ENCODE data around the gene PHKB. TPM values are rescaled to one million over a fixed set of nuclear protein-coding genes. Genes with fewer than 3 reads are reported as not detected.
"Not testable (repeated sequence)": the region's sequence is repeated elsewhere in the genome, so short reads cannot be mapped to it uniquely, and the experiment has no call there.

Gene PHKB
- polyA plus RNA-seq, 4 donors = 66.9 to 91.6 (median 79.5) TPM

DNA sequence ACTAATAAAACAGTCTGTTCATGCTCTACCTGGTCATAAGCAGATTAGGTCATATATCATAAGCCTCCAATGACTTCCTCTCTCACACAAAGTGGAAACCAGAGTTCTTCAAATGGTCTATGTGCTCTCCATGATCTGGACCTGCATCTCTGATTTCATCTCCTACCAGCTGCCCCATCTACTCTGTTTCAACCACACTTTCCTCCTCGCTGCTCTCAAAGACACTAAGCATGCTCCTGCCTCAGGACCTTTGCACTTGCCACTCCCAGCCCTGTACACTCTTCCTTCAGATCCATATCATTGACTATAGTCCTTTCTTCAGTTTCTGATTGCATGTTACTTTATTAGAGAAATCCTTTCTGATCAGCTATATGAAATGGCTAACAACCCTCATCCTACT, 196.8 kb downstream of the PHKB start:
- no peak for DNase-seq (ENCODE audit: low read depth in 4 of 4, low spot score in 3 of 4)

GRCh38 chr16:47660540-47660939, 199.4 kb downstream of the PHKB start:
- DNase-seq (ENCODE audit: low read depth in 4 of 4, low spot score in 3 of 4) = no peak

DNA sequence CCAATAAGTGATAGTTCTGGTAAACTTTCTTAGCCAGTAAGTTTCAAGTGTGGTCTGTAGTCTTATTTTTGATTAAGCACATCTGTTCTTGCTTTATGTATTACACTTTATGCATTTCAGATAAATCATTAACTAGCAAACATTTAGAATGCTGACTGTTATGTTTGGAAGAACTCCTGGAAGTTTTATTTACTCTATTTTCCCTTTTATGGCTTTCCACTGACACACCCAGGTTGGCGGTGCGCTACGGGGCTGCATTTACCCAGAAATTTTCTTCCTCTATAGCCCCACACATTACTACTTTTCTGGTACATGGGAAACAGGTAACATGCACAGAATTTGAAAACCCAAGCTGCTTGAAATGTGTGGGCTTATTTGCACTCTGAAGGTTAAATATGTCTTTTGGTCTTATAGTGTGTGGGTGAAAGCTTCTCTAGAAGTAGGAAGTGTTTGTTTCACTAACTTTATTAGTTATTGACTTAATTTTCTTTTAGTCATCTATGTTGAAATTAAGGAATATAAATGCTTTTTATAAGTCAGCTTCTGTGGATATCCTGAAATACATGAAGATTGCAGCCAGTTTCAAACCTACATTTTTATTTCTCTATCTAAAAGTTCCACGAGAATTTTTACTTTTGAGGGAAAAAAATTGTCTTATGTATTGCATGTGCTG, 203.7 kb downstream of the PHKB start:
- DNase-seq (ENCODE audit: low read depth in 4 of 4, low spot score in 3 of 4) = no peak

GRCh38 chr16:47666434-47666833, 205.3 kb downstream of the PHKB start:
- DNase-seq (ENCODE audit: low read depth in 4 of 4, low spot score in 3 of 4) = no peak

- no peak for DNase-seq (ENCODE audit: low read depth in 4 of 4, low spot score in 3 of 4)
Observed at GRCh38 chr16:47667956-47668355, 206.8 kb downstream of the PHKB start.

DNA sequence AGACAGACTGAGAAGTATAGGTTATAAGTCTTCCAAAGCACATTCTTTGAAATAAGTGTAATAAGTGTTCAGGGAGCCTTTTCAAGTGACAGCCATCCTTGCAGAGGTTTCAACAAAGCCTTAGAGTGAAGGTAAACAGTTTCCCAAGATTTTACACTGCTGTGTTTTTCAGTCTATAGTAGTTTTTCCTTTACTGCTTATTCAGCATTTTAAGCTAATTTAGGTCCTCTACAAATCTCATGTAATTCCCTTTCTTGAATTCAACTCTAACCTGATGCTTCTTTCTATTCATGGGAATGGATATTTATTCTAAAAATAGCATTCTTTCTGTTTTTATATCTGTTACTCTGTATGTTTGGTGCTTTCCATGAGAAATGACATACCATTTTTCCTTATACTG, 211.3 kb downstream of the PHKB start:
- DNase-seq (ENCODE audit: low read depth in 4 of 4, low spot score in 3 of 4) = no peak

DNA sequence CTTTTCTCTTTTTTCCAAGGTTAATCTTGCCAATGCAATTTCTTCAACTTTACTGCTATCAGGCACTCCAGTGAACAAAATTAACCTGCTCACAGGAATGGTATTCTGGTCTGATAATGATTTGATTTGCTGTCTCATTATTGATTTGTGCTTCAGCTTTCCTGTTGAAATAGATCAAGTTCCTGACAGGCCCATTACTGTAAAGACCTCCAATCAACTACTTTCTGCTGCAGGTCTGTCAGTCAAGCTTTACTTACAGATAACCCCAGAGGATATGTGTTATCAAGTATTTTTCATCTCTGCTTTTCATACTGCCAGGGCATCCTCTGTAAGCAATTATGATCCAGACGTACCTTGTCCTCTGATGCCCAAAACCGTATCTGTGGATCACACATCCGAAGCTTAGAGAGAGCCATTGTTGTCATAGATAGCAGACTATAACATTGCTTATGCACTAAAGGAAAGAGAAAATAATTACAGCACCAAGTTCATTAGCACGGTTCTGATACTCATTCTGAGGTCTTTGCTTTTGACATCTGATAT, 215.6 kb downstream of the PHKB start:
- no peak for DNase-seq (ENCODE audit: low read depth in 4 of 4, low spot score in 3 of 4)

DNA sequence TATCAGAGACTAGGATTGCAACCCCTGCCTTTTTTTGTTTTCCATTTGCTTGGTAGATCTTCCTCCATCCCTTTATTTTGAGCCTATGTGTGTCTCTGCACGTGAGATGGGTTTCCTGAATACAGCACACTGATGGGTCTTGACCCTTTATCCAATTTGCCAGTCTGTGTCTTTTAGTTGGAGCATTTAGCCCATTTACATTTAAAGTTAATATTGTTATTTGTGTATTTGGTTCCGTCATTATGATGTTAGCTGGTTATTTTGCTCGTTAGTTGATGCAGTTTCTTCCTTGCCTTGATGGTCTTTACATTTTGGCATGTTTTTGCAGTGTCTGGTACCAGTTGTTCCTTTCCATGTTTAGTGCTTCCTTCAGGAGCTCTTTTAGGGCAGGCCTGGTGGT, 220.4 kb downstream of the PHKB start:
- DNase-seq (ENCODE audit: low read depth in 4 of 4, low spot score in 3 of 4) = not testable (repeated sequence)

DNA sequence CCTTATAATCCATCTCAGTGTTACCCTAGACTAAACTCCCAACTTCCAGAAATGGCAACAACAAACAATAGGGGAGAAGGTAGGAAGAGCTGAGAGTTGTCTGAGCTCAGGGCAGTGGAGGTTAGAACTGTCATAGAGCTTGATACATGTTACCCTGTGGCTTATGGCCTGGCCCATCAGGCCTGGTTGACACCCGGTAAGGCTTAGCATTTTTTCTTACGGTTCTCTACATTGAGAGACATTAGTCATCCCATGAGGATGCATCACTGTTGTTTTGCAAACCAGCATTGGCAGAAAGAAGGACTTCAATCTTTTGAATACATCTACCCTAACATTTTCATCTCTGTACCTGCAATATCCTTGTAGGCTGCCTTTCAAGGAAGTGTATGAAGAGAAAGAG, 226.6 kb downstream of the PHKB start:
- no peak for DNase-seq (ENCODE audit: low read depth in 4 of 4, low spot score in 3 of 4)

GRCh38 chr16:47693226-47693625, 232.1 kb downstream of the PHKB start:
- no peak for DNase-seq (ENCODE audit: low read depth in 4 of 4, low spot score in 3 of 4)

DNA sequence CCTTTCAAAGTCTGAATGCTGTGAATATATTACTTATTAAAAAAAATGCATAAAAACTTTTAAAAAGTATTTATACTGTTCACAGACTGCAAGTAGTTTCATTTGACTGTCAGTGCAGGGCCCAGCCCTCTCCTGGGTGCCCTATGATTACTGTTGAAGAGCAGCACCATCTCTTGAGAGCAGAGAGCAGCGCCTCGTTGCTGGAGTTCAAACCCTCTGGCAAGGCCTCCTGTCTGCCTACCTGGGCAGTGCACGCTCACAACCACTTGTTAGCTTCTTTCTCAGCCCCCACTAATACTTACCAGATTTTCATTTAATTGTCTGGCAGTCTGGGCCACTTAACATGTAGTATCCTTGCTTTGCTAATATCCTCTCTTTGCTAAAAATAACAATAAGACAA, 233.4 kb downstream of the PHKB start:
- DNase-seq (ENCODE audit: low read depth in 4 of 4, low spot score in 3 of 4) = no peak

GRCh38 chr16:47695756-47696155, 234.6 kb downstream of the PHKB start:
- no peak for DNase-seq (ENCODE audit: low read depth in 4 of 4, low spot score in 3 of 4)

- no peak for DNase-seq (ENCODE audit: low read depth in 4 of 4, low spot score in 3 of 4)
Observed at GRCh38 chr16:47697826-47698225, 236.7 kb downstream of the PHKB start.

GRCh38 chr16:47699106-47699505, 238.0 kb downstream of the PHKB start:
- DNase-seq (ENCODE audit: low read depth in 4 of 4, low spot score in 3 of 4) = no peak

GRCh38 chr16:47700857-47701587, 239.9 kb downstream of the PHKB start:
- DNase-seq (ENCODE audit: low read depth in 4 of 4, low spot score in 3 of 4) = no peak

DNA sequence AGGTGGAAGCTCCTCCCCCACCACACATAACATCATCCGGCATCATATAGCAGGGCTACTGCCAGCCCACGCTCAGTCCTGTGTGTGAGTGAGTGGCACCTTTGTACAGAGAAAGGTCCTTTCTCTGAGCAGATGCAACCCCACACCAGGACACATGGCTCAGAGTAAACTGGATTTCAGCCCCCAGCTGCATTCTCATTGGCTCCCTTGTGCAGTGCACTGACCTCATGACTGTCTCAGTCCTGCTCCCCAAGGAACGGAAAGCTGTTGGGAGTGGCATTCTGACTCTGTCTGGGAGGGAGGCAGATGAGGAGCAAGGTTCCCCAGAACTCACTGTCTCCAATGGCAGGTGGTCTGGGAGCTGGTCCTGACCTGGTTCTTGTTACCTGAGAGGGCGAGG, 244.1 kb downstream of the PHKB start:
- DNase-seq (ENCODE audit: low read depth in 4 of 4, low spot score in 3 of 4) = no peak

DNA sequence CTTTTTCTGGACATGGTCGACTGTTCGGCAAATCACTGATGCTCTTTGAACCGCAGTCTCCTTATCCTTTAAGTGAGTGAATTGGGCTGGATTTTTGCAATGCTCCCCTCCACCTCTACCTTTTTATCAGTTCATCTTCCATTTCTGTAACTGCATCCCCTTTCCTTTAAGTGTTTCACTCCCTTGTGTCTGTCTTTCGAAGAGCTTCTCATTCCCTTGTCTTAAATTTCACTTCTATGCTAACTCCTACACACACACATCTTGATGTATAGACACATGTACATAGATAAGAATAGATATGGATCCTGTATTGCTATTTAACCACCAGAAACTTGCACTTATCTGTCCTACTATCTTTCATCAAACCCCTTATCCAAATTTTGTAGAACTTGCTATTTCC, 250.7 kb downstream of the PHKB start:
- no peak for DNase-seq (ENCODE audit: low read depth in 4 of 4, low spot score in 3 of 4)

DNA sequence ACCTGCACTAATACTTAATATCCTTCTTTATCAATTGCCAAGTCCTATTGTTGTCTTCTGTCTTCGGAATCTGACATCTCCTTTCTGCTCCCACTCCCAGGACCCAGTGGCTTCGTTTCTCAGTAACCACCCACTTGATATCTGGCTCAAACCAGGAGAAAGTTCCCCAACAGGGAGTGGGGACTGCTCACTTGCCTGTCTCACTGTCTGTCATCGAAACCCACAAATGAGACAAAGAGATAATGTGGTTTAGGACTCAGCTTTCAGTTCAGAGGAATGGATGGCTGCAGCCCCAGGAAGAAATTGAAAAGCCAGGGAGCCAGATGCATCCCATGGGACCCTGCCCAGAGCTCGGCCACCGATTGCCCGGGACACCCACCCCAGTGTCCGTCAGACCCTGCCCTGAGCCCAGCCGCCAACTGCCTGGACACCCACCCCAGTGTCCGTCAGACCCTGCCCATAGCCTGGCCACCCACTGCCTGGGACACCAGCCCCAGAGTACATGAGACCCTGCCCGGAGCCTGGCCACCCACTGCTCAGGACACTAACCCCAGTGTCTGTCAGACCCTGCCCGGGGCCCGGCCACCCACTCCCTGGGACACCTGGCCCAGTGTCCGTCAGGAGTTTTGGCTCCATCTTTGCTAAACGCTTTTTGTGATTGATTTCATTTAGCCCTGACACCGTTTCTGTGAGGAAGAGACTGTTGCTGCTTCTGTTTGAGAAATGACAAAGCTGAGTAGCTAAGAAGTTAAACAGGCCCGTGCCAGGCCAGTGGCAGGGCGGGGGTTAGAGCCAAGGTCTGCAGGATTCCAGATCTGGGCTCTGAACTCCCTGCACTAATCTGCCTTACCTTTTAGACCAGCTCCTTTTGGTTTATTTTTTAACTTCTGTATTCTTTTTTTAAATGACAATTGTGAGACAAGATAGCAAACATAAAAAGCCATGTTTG, 251.4 kb downstream of the PHKB start:
- no peak for DNase-seq (ENCODE audit: low read depth in 4 of 4, low spot score in 3 of 4)

- no peak for DNase-seq (ENCODE audit: low read depth in 4 of 4, low spot score in 3 of 4)
Observed at GRCh38 chr16:47713225-47713595, 252.1 kb downstream of the PHKB start.

- DNase-seq (ENCODE audit: low read depth in 4 of 4, low spot score in 3 of 4) = no peak
Observed at GRCh38 chr16:47715442-47716083, 254.4 kb downstream of the PHKB start.

DNA sequence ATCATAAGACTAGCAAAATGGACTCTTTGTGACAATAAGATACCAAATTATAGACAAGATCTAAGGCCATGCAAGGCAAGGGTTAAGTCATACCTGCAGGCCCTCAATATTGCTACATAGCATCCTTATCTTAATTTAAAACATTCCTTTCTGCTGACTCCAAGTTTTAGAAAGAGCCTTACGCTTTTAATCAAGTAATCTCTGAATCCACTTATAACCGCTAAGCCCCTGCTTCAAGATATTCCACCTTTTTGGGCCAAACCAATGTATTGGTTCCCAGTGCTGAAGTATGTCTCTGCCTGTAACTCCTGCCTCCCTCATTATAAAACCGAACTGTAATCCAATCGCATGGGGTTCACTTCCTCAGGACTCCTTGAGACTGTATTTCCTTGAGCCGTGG, 255.4 kb downstream of the PHKB start:
- no peak for DNase-seq (ENCODE audit: low read depth in 4 of 4, low spot score in 3 of 4)
